ENCODE data around the gene AHCTF1. TPM values are rescaled to one million over a fixed set of nuclear protein-coding genes. Genes with fewer than 3 reads are reported as not detected.

AHCTF1 gene
- total RNA-seq, 4 donors from 2014 or later = 36.5 to 84.4 (median 45.3) TPM

DNA sequence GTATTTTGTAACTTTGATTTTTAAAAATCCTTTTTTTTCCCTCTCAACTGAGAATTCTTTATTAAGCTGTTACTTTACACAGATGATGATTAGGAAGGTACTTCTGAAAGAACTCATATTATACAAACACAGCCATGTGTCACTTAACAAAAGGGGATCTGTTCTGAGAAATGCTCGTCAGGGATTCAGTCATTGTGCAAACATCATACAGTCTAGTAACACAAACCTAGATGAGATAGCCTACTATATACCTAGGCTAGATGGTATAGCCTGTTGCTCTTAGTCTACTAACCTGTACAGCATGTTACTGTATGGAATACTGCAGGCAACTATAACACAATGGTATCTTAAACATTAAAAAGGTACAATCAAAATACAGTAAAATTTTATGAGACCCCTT is 24.9 kb downstream of the AHCTF1 start:
- WGBS, 2 donors = 86 to 94% methylated on average over 1 of the region's 1 CpG
- intact Hi-C loops (cut with DNase I) = no loop called here
- DNase-seq = no peak
- Histone ChIP-seq H3K9me3 (no peaks in the 10 kb centered on the region), H3K36me3 (peaks cover 18 to 25% of the 10 kb centered on the region in 2 donors), H3K27me3 (no peaks in the 10 kb centered on the region), H3K4me1 (no peaks in the 10 kb centered on the region), H3K27ac (no peak overlapping the region), H3K4me3 (replicated peaks in 1 of 3) (no peak overlapping the region)
- no peak for TF ChIP-seq POLR2A (IDR thresholded peaks at IDR 0.05)
- TF ChIP-seq, protein P1, sequence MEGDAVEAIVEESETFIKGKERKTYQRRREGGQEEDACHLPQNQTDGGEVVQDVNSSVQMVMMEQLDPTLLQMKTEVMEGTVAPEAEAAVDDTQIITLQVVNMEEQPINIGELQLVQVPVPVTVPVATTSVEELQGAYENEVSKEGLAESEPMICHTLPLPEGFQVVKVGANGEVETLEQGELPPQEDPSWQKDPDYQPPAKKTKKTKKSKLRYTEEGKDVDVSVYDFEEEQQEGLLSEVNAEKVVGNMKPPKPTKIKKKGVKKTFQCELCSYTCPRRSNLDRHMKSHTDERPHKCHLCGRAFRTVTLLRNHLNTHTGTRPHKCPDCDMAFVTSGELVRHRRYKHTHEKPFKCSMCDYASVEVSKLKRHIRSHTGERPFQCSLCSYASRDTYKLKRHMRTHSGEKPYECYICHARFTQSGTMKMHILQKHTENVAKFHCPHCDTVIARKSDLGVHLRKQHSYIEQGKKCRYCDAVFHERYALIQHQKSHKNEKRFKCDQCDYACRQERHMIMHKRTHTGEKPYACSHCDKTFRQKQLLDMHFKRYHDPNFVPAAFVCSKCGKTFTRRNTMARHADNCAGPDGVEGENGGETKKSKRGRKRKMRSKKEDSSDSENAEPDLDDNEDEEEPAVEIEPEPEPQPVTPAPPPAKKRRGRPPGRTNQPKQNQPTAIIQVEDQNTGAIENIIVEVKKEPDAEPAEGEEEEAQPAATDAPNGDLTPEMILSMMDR (IDR thresholded peaks at IDR 0.05) = no peak

- Histone ChIP-seq H3K4me1 (no peaks in the 10 kb centered on the region), H3K27me3 (no peaks in the 10 kb centered on the region), H3K36me3 (peaks cover 29 to 63% of the 10 kb centered on the region in 2 donors), H3K9me3 (no peaks in the 10 kb centered on the region), H3K4me3 (replicated peaks in 1 of 3) (no peak overlapping the region), H3K27ac (no peak overlapping the region)
- intact Hi-C loops (cut with DNase I) = no loop called here
- WGBS, 2 donors = 96 to 97% methylated on average over 5 of the region's 5 CpGs
- TF ChIP-seq POLR2A (IDR thresholded peaks at IDR 0.05) = no peak
- TF ChIP-seq, protein P1 (IDR thresholded peaks at IDR 0.05) = no peak
- DNase-seq = no peak
Measured at GRCh38 chr1:246901874-246902273, 29.9 kb downstream of the AHCTF1 start.

GRCh38 chr1:246897302-246897701 is 34.4 kb downstream of the AHCTF1 start:
- Histone ChIP-seq H3K4me3 (replicated peaks in 1 of 3) (no peak overlapping the region), H3K27me3 (no peaks in the 10 kb centered on the region), H3K27ac (no peak overlapping the region), H3K4me1 (no peaks in the 10 kb centered on the region), H3K9me3 (no peaks in the 10 kb centered on the region), H3K36me3 (peaks cover 39 to 66% of the 10 kb centered on the region in 2 donors)
- DNase-seq = no peak
- TF ChIP-seq, protein P1 (IDR thresholded peaks at IDR 0.05) = no peak
- TF ChIP-seq POLR2A (IDR thresholded peaks at IDR 0.05) = no peak
- intact Hi-C loops (cut with DNase I) = no loop called here
- 97 to 99% methylated on average over 5 of the region's 5 CpGs for WGBS, 2 donors

DNA sequence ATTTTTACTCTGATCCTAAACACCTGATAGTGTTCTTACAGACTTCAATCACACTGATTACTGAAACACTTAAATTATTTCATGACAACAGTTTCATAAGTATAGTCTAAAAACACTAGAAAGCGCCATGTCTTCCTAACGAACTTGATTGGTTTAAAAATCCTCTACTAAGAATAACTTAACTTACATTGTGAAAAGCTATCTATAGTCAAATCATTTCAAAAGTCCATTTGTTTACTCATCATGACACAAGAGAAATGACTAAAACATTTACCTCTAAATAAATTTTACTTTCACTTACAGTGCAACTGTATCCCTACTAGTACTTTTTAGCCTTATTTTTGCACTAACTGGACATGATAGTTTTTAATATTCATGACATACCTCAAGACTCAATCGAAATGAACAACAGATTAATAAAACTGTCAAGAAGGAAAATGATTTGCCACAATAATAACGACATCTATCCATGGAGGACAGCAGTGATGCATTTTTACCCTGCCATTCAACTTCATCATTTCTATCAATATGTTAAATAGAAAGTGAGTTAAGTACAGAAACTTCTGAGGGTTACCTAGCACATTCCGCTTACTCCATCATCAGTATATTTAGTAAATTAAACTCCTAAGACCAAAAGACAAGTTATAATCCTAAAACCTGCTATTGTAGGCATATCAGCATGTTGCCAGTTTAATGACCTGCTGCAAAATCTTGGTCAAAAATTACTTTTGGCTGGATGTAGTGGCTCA is 38.4 kb downstream of the AHCTF1 start:
- DNase-seq = no peak
- intact Hi-C loops (cut with DNase I) = no loop called here
- TF ChIP-seq, protein P1 (IDR thresholded peaks at IDR 0.05) = no peak
- no peak for TF ChIP-seq POLR2A (IDR thresholded peaks at IDR 0.05)
- 93 to 94% methylated on average over 5 of the region's 5 CpGs for WGBS, 2 donors
- Histone ChIP-seq H3K27ac (no peak overlapping the region), H3K9me3 (no peaks in the 10 kb centered on the region), H3K36me3 (peaks cover 31 to 62% of the 10 kb centered on the region in 2 donors), H3K4me1 (no peaks in the 10 kb centered on the region), H3K4me3 (replicated peaks in 1 of 3) (no peak overlapping the region), H3K27me3 (no peaks in the 10 kb centered on the region)

GRCh38 chr1:246891105-246891504 is 40.6 kb downstream of the AHCTF1 start:
- no peaks in the 10 kb centered on the region for H3K9me3 ChIP-seq
- intact Hi-C loops (cut with DNase I) = no loop called here

More at GRCh38 chr1:246891105-246891504, 40.6 kb downstream of the AHCTF1 start:
- no peaks in the 10 kb centered on the region for H3K4me1 ChIP-seq
- no peak overlapping the region for H3K4me3 ChIP-seq (replicated peaks in 1 of 3)
- H3K36me3 ChIP-seq = peaks cover 27 to 52% of the 10 kb centered on the region in 2 donors
- TF ChIP-seq, protein P1 (IDR thresholded peaks at IDR 0.05) = no peak
- no peak for TF ChIP-seq POLR2A (IDR thresholded peaks at IDR 0.05)
- H3K27me3 ChIP-seq = no peaks in the 10 kb centered on the region
- DNase-seq = no peak
- H3K27ac ChIP-seq = no peak overlapping the region

All from thyroid gland (tissue), 4 donors.